WI38 (cell line): ENCODE measurements around the gene AKAP13.

ENCODE experiments used
- H3K4me3 ChIP-seq: 2 replicates; pipeline ENCODE4 v1.5.1; 2011; ENCODE audit warnings: low read depth, mild to moderate bottlenecking, control low read depth, low read length
- TF ChIP-seq, protein P1 (sequence below): IDR thresholded peaks from 2 replicates; pipeline ENCODE4 v1.5.1; 2012; ENCODE audit warnings: low read depth, mild to moderate bottlenecking, control low read depth, low read length

AKAP13 gene

DNA sequence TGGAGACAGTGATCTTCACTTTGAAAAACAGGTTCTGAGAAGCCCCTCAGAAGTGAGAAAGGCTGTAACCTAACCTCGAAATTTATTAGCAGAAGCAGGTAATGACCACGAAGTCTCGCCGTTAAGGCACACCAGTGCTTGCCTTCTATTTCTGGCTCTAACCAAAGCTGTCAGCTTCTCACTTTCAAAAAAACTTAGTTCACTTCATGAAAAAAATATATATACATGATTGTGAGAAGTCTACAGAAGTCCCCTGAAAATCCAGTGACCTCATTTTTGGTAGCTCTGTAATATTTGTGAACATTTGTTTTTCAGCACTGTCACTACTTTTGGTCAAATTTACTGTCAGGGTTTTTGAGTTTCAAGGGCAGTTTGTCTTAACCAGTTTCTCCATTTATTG is 19.1 kb upstream of the AKAP13 start:
- H3K4me3 ChIP-seq, result no peak overlapping the region
- TF ChIP-seq, protein P1, sequence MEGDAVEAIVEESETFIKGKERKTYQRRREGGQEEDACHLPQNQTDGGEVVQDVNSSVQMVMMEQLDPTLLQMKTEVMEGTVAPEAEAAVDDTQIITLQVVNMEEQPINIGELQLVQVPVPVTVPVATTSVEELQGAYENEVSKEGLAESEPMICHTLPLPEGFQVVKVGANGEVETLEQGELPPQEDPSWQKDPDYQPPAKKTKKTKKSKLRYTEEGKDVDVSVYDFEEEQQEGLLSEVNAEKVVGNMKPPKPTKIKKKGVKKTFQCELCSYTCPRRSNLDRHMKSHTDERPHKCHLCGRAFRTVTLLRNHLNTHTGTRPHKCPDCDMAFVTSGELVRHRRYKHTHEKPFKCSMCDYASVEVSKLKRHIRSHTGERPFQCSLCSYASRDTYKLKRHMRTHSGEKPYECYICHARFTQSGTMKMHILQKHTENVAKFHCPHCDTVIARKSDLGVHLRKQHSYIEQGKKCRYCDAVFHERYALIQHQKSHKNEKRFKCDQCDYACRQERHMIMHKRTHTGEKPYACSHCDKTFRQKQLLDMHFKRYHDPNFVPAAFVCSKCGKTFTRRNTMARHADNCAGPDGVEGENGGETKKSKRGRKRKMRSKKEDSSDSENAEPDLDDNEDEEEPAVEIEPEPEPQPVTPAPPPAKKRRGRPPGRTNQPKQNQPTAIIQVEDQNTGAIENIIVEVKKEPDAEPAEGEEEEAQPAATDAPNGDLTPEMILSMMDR, result no peak

DNA sequence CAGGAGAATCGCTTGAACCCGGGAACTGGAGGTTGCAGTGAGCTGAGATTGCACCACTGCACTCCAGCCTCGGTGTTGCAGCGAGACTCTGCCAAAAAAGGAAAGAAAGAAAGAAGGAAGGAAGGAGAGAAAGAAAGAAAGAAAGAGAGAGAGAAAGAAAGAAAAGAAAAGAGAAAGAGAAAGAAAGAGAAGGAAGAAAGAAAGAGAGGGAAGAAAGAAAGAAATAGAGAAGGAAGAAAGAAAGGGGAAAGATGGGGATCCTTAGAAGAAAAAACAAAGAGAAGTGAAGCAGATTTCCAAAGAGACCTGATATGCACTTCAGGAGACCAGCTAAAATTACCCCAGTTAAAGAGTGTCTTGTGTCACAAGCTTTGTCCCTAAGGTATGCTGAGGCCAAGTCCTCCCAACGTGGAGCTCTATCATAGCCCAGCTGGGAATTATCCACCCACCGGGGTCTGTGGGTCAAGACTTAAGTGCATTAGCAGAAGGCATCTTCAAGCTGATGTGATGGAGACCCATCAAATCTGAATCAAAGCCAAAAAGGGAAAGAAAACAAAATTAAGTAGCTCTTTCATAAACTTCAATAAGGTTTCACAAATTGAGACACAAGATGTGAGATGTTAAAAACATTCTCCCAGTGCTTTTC is 17.8 kb upstream of the AKAP13 start:
- TF ChIP-seq, protein P1, result no peak
- H3K4me3 ChIP-seq, result no peak overlapping the region

DNA sequence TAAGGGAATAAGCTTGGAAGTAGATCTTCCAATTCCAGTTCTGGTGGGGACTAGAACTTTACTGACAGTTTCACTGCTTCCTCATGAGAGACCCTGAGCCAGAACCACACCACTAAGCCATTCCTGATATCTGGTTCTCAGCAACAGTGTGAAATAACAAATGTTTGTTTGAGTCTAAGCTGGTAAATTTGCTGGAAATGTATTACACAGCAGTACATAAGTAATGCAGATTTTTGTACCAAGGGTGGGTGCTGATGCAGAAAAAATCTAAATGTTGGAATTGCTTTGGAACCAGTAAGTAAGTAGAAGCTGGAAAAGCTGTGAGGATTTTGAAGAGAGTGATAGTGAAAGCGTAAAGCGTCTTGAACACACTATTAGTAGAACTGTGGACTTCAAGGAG is 14.4 kb upstream of the AKAP13 start:
- TF ChIP-seq, protein P1, result no peak
- no peak overlapping the region for H3K4me3 ChIP-seq

DNA sequence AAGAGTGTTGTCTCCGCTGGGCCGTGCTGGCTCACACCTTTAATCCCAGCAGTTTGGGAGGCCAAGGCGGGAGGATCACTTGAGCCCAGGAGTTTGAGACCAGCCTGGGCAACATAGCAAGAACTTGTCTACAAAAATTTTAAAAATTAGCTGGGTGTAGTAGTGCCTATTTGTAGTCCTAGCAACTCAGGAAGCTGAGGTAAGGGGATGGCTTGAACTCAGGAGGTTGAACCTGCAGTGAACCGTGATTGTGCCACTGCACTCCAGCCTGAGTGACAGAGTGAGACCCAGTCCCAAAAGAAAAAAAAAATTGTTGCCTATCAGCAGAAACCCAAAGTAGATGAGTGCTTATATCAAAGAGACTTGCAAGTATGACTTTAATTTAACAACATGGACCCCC is 12.7 kb upstream of the AKAP13 start:
- TF ChIP-seq, protein P1, result no peak
- no peak overlapping the region for H3K4me3 ChIP-seq

DNA sequence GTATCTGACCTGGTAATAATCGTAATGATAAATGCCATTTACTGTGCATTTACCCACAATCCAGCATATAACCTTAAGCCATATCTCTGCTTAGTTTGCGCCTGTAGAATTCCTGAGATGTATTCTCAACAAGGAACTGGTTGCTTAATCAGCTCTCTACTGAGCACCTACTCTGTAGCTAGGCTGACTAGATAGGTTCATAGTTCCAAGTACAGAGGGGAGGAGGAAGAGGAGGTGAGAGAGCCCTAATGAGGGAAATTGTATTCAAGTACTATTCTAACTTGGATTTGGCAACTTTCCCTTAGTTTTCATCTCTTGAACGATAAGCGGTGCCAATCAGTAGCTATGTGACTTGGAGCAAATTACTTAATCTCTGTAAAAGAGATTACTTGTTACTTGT is 5.6 kb upstream of the AKAP13 start:
- TF ChIP-seq, protein P1, result no peak

DNA sequence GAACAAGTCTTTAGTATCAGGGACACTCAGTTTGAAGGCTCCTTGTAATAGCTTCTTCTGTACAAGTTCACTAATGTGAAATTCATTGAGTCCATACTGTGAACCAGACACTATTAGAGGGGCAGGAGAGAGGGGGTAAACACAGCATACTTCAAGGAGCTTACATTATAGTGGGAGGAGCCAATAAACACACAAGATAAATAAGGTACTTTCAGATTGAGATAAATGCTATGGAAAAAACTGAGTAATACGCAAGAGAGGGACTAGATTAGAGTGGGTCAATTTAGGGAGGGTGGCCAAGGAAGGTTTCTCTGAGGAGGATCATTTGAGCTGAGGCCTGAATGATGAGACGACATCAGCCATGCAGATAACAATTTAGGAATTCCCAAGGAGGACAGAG is 3.1 kb upstream of the AKAP13 start:
- no peak overlapping the region for H3K4me3 ChIP-seq
- TF ChIP-seq, protein P1, result no peak

More for the DNA sequence above, 5.6 kb upstream of the AKAP13 start:
- H3K4me3 ChIP-seq, result no peak overlapping the region

DNA sequence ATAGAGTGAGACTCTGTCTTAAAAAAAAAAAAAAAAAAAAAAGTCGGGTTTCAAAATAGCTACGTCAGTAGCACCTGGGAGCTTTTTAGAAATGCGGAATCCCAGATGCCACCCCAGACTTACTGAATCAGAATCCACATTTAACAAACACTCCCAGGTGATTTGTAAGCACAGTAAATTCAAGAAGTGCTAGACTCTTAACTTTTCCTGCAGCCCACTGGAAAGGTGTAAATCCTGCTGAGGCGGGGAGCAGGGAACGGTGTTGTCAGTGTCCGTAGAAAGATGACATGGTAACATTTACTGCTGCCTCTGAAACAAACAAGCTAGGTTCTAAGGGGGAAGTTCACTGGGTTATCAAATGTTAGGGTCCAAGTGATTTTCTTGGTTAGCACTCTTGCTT is 2.4 kb upstream of the AKAP13 start:
- TF ChIP-seq, protein P1, result no peak
- no peak overlapping the region for H3K4me3 ChIP-seq
